GM18867 (cell line): ENCODE measurements around the gene ZNF316.
A peak's percentile ranks its signal among the peaks of the same experiment; 100 is the strongest.

Experiments
- ATAC-seq: cut with Tn5 transposase; IDR thresholded peaks from one replicate; pipeline ENCODE4 v1.9.1; 2021; ENCODE audit warnings: mild to moderate bottlenecking, moderate library complexity; ENCODE audit not compliant: unreplicated experiment

The ZNF316 gene

DNA sequence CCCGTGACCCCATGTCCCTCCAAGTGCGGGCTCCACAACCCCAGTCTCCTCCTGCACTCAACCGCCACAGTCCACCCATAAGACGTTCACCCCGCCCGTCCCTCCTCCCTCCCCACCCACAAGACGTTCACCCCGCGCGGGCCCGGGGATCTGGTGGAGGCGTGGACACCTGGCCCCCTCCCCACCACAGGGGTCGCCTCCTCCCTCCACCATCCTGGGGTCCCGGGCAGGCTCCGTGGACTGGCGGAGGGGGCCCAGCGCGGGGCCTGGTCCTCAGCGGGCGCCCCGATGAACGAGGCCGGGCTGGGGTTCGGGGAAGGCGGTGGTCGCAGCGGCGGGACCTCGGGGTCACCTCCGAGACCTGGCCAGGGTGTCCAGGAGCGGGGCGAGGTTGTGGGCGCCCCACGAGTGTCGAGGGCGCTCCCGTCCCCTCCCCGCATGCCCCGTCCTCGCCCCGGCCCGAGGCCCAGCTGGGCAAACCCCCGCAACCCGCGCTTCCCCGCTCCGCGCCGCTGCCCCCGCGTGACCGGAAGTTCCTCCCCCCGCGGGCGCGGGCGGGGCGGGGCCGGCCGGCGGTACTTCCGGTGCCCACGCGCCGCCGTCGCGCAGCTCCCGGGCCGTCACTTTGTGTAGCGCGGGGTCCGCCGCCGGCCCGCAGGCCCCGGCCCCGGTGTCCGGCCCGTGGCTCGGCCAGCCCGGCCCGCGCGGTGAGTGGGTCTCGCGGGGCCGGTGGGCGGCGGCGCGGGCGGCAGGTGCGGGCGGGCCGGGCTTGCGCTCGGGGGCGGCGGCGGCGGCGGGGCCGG is at the start of gene ZNF316:
Gene ZNF316, plus strand, starts transcription at position 578 of the 803 bp plus-strand sequence. CDS start 5,092 bp downstream, outside the sequence.
- ATAC-seq, result peak; percentile 77

DNA sequence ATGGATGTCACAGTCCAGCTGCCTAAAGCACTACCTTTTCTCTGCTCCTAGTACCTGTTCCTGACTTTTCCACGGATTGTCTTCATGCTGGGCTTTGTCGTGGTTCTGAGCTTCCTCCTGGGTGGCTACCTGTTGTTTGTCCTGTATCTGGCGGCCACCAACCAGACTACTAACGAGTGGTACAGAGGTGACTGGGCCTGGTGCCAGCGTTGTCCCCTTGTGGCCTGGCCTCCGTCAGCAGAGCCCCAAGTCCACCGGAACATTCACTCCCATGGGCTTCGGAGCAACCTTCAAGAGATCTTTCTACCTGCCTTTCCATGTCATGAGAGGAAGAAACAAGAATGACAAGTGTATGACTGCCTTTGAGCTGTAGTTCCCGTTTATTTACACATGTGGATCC is 48.6 kb upstream of the ZNF316 start:
- ATAC-seq, result no peak

DNA sequence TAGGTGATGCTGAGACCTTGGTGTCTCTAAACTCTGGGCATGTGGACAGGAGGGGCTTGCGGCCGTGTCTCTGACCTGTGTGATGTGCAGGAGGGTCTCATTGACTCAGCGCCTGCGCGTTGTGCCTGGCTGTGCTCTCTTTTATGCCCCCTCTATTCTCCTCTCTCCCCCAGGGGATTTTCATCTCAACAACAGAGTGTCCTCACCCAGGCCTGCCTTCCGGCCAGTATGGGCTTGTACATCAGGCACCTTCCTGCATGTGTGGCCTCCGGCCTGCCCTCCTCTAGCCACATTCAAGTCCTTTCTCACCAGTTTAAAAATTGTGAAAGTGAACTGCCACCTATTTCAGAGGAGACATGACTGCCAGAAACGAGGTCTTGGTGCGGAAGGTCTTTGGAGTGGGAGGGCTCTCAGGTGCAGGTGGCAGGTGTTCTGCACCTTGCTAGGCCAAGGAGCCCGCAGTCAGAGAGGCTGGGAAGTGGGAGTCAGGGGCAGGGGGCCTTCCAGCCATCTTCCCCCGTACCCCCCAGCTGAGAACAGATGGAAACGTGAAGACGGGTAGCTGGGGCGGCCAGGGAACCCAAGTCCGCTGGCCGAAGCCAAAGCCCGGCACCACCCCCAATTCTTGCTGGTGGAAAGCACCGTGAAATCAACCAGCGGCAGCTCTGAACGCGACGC is 47.8 kb upstream of the ZNF316 start:
- ATAC-seq, result no peak

DNA sequence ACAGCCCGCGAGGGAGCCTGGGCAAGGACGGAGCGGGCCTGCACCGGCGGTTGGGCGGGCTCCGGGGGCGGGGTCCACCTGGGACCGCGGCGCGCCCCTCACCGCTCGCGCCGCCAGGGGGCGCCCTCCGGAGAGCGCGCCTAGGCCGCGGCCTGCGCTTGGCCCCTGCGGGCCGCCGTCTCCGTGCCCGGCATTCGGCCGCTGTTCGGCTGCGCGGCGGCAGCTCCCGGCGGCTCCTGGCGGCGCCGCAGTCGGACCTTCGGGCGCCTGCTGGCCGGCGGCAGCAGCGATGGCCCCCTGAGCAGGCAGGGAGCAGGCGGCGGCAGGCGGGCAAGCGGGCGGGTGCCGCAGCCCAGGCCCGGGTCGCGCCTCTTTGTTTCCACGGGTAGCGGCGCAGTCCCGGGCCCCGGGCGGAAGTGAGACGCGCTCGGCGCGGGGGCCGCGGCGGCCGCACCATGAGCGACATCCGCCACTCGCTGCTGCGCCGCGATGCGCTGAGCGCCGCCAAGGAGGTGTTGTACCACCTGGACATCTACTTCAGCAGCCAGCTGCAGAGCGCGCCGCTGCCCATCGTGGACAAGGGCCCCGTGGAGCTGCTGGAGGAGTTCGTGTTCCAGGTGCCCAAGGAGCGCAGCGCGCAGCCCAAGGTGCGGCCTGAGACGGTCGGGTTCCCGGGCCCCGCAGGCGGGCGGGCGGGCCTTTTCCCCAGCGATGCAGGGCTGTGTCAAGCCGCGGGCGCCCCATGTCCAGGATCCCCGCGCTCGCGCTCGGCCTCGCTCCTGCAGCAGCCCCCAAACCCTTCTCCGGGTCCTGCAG is 47.1 kb upstream of the ZNF316 start, which contains the start of gene INTS15:
Gene INTS15, plus strand, starts transcription at position 193 of the 816 bp plus-strand sequence. Its CDS starts 263 bp downstream, at position 456.
- peak; percentile 86 for ATAC-seq

DNA sequence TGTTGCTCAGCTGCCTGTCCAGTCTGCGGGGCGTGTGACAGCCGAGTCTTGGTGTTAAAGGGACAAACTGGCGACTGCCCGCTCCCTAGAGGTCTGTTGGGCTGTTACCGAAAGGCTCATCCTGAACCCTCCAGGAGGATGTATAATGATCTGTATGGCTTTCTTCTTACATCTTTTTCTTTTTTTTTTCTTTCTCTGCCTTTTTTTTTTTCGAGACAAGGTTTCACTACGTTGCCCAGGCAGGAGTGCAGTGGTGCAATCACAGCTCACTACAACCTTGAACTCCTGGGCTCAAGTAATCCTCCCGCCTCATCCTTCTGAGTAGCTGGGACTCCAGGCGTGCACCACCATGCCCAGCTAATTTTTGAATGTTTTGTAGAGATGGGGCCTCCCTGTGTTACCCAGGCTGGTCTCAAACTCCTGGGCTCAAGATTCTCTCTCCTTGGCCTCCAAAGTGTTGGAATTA is 46.4 kb upstream of the ZNF316 start:
- ATAC-seq, result peak; percentile 19

DNA sequence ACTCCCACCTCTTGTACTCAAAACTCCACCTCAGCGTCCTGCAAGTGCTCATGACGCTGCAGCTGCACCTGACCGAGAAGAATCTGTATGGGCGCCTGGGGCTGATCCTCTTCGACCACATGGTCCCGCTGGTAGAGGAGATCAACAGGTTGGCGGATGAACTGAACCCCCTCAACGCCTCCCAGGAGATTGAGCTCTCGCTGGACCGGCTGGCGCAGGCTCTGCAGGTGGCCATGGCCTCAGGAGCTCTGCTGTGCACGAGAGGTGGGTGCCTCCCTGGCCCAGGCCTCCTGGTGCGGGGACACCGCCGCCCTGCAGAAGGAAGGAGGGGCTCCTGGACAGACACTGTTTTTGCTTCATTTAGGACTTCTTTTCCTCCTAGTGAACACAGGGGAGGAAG is 37.0 kb upstream of the ZNF316 start:
- no peak for ATAC-seq

DNA sequence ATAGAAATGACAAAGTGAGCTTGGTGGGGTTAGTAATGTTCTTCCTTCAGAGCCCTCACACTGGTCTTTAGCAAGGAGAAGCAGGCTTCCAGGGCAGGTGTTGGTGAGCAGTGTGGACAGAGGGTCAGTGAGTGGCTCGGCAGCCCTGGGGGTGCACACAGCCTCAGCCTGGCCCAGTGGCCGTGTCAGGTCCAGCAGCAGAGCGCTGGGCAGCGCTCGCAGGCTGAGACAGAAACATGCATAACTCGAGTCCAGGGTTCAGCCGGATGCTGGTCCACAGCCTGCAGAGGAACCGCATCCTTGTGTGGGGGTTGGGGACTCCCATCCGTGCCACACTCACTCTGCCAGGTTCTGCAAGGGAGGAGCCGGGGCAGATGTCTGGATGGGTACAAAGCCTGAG is 32.7 kb upstream of the ZNF316 start:
- ATAC-seq, result no peak

DNA sequence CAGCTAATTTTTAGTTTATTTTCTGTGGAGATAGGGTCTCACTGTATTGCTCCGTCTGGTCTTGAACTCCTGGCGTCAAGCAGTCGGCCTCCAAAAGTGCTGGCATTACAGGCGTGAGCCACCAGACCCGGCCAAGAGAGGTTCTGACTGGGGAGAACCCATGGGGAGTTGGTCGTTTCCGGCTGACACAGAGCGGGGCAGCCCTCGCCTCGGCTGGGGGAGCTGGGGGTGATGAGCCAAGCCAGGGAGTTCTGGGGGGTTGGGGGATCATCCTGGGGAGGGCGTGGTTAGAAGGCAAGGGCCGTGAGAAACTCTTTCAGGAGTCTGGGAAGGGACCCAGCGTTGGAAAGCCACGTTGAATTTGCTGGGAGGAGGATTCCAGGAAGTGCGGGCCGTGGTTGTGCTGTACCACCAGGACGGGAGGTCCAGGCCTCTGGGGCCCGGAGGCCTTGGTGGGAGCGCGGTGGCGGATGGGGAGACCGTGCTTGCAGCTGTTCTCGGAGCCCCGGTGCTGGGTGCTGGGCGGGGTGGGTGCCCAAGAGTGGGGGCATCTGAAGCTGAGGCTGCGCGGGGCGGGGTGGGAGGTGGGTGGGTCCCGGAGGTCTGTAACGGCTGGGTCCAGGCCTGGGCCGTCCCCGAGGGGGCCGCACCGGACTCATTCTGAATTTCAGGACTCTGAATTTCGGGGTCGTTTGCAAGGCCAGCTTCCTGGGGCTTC is 30.1 kb upstream of the ZNF316 start:
- no peak for ATAC-seq

DNA sequence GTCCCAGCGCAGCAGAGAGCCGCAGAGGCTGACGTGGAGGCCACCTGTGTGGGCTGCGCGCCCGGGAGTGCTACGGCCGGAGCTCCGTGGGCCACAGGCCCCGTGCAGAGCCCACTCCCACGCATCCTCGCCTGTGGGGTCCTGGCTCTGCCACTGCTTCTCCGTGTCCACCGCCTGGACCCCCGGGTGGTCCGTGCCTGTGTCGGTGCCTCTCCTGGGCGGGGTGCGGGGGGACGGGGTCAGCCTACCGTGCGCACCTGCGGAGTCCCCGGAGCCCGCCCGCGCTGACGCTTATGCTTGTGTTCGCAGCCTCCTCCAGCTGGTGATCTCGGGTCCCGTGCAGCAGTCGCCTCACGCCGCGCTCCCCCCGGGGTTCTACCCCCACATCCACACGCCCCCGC is 29.5 kb upstream of the ZNF316 start:
- no peak for ATAC-seq

DNA sequence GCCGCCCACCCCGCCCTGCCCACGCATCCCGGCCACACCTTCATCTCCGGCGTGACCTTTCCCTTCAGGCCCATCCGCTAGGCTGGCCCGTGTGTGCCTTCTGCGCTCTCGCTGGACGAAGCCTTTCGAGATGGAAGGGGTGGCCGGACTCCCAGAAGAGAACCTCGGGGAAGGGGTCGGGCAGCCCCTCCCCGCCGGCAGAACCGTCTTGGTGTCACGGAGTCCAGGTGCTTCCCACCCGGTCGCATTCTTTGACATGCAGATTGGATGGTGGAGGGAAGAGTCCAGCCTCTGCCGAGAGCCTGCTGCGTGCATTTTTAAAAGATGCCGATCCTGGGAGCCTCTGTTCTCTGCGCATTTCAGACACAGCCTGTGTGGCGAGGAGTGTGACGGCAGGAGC is 29.0 kb upstream of the ZNF316 start:
- no peak for ATAC-seq

DNA sequence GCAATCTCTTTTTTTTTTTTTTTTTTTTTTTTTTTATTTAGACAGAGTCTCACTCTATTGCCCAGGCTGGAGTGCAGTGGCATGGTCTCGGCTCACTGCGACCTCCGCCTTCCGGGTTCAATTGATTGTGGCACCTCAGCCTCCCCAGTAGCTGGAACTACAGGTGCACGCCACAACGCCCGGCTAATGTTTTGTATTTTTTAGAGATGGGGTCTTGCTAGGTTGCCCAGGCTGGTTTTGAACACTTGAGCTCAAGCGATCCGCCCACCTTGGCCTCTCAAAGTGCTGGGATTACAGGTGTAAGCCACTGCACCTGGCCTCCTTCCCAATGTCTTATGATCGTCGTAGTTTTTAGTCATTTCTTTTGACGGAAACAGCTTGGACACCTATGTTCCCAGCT is 28.3 kb upstream of the ZNF316 start:
- no peak for ATAC-seq

DNA sequence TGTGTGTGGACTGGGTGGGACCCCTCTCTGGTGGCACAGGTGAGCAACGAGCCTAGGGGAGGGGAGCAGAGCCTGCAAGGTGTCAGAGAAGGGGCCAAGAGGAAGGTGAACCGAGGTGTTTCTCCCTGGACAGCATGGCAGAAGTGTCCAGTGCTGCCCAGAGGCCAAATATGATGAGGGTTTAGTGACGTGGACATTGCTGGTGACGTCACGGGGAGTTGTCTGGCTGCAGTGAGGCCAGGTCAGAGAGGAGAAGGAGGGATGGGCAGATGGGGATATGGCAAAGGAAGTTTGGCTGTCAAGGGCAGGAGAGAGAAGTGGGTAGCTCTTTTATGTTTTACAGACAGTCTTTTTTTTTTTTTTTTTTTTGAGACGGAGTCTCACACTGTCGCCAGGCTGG is 24.3 kb upstream of the ZNF316 start:
- no peak for ATAC-seq

DNA sequence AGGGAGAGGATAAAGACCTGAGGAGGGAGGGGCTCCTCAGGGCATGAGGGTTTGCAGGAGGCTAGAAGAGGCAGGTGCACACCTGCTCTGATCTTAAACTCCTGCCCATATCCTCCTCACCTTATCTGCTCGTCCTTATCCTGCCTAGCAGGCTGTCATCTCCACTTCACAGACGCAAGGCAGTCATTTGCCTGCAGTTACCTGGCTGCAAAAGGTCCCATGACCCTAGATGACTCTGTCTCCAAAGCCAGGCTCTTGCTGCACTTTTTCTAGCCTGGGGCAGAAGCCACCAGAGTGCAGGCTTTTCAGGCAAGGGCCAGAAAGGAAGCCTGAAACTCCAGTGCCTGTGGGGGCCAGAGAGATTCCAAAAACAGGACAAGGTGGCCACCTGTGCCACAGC is 23.4 kb upstream of the ZNF316 start:
- ATAC-seq, result no peak

DNA sequence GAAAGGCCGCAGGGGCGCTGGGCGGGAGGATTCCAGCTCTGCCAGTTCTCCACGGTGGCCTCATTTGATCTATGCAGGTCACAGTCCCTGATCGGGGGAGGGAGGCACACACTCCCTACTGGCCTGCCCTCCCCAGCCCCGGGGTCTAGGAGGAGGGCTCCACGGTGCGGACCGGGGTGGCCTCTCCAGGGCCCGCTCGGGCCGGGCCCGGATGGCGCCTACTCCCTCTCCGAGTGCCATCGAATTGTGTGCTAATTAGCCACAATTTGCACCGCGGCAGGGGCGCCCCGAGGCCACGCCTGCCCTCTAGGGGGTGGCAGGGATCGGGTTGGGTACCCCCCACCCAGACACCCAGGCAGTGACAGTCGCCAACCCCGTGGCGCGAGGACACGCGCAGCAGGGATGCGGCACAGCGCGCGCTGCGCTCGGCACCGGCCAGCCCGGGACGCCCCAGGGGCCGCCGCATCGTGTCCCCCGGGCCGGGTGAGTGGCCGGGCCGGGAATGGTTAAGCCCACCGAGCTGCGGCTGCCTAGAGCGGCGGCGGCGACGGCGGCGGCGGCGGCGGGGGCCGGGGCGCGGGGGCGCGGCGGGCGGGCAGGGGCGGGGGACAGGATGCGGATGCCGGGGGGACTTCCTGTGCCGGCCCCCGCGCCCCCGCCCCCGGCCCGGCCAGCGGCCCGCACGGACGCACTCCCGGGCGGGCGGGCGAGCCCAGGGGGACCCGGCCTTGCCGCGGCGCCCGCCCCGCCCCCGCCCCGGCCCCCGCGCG is 22.0 kb upstream of the ZNF316 start, which contains the start of gene ZNF853:
Gene ZNF853, plus strand, starts transcription at position 658 of the 770 bp plus-strand sequence. CDS start 565 bp downstream, outside the sequence.
- ATAC-seq, result no peak

DNA sequence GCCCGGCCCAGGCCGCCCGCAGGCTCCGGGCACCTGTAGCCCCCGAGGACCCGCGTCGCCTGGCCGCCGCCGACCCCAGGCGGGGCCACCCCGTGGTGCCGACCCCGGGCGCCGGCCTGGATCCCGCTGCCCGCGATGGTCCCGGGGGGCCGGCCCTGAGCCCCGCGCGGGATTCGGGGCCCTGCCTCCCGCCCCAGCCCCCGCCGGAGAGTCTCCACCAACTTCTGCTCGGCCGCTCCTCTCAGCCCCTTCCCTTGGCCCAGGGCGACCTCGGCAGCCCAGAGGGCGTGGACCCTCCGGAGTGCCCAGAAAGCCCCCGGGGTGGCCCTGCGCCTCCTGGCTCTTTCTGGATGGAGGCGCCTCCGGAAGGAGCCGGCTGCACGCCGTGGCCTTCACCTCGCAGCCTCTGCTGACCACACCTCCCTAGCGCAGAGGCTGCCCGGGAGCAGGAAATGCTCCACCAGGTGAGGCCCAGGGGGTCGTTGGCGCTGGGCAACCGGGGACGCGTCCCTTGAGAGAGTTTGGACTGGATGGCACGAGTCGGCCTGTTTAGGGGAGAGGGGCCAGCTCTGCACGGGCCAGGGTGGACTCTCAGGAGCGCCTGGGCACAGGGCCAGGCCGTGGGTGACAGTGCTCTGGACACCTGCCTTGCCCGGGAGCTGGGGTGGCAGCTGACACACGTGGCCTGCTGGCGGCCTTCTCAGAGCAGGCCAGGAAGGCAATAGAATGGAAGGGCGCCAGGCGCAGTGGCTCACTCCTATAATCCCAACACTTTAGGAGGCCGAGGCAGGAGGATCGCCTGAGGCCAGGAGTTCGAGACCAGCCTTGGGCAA is 21.2 kb upstream of the ZNF316 start:
- ATAC-seq, result no peak

DNA sequence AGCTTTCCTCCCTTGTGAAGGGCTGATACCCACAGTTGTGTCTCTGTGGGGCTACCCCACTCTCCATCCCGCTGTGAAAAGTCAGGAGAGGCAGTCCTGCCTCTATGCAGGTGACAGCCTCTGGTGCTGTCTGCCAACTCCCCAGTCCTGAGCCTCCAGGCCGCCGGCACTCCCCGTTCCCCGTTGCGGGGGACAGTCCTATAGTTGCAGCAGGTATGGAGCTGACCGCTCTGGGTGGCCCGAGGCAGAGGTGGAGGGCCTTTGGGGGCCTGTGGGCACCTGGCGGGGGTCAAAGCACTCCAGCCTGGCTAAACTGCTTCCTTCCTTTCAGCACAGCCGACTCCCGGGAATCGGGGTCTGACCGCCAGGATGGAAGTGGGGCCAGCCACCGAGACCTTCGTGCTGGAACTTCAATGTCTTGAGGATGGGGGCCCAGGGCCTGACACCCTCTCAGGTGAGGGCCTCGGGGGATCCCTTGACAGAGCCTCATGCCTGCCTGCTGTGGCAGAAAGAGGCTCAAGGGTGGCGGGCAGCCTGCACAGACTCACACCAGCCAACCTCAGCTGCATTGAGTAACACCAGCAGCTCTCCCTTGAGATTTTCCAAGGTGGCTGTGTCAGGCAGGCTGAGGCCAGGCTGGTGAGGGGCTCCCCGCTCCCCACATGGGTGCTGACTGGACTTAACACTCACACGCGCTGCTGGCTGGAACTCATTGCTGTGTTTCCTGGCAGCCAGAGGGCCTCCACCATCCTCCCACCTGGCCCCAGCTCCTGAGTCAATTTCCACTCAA is 20.1 kb upstream of the ZNF316 start:
- no peak for ATAC-seq

DNA sequence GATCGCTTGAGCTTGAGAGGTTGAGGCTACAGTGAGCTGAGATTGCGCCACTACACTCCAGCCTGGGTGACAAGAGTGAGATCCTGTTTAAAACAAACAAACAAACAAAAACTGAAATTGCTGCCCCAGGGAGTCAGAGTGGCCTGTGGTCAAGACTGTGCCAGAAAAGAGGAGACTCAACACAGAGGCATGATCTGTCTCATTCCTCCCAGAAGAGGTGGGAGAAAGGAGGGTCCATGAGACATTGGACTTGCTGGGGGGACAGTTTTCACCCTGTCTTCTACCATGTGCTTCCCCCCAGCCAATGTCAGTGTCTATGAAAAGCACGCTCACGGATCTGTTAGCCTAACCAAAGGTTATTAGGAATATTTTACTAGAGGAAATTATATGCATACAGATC is 18.5 kb upstream of the ZNF316 start:
- ATAC-seq, result no peak

DNA sequence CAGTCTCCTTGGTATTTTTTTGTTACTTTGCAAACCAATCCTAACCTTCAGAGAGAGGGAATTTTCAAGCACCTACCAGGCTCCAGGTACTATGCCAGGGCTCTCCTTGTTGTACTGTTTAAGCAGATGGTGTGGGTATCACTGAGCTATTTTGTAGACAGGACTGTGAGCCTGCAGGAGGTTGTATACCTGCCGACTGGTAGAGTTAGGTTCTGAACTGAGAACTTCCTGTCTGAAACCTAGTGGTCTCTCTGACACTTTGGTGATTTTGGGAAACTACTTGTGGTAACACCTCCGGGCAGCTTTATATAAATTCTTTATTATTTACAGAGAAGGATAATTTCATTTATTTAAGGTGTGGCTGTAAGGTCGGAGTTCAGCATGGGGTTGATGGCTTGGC is 17.2 kb upstream of the ZNF316 start:
- ATAC-seq, result no peak
